Keratinocyte (primary cell): ENCODE results near the gene FRYL. TPM values are rescaled to one million over a fixed set of nuclear protein-coding genes. Genes with fewer than 3 reads are reported as not detected.

Source experiments
- DNase-seq: peaks from one replicate; pipeline ENCODE4 v3.0.0-alpha.2; 2011; ENCODE audit warnings: low read depth, missing footprints, low spot score
- FAIRE-seq: peaks from 2 replicates; lab custom pipeline; 2011; peaks lifted over from hg19 to GRCh38; lab: Jason Lieb, UNC
- H2AFZ ChIP-seq: 2 replicates; pipeline ENCODE4 v1.6.0; 2012; ENCODE audit warnings: low read length, control low read depth, inconsistent platforms; ENCODE audit not compliant: control insufficient read depth
- H3K27ac ChIP-seq: 2 replicates; pipeline ENCODE4 v1.5.1; 2011; ENCODE audit warnings: low read length; ENCODE audit not compliant: control insufficient read depth, insufficient read depth
- H3K27me3 ChIP-seq: 3 replicates; pipeline ENCODE4 v1.6.0; 2011; ENCODE audit warnings: low read length; ENCODE audit not compliant: control insufficient read depth, insufficient read depth; ENCODE audit errors: extremely low read depth
- H3K36me3 ChIP-seq, 2 experiments: 2 replicates in 1 of 2; 3 replicates in 1 of 2; pipeline ENCODE4 v1.5.1; 2011; ENCODE audit warnings: low read length in 2 of 2, mild to moderate bottlenecking in 1 of 2; ENCODE audit not compliant: control insufficient read depth in 2 of 2, insufficient read depth in 2 of 2; ENCODE audit errors: extremely low read depth in 1 of 2
- H3K4me1 ChIP-seq: 3 replicates; pipeline ENCODE4 v1.5.1; 2011; ENCODE audit warnings: low read length; ENCODE audit not compliant: control insufficient read depth, insufficient read depth; ENCODE audit errors: extremely low read depth
- H3K4me2 ChIP-seq: 3 replicates; pipeline ENCODE4 v1.6.0; 2011; ENCODE audit warnings: low read depth, low read length; ENCODE audit not compliant: control insufficient read depth, insufficient read depth; ENCODE audit errors: extremely low read depth
- H3K4me3 ChIP-seq, 3 experiments: fragments of 200-600 bp in 1 of 3; sonication (generic) in 1 of 3; 2 replicates in 2 of 3; 3 replicates in 1 of 3; pipeline ENCODE4 v1.5.1; 2011 to 2016; ENCODE audit warnings: low read length in 3 of 3, mild to moderate bottlenecking in 3 of 3, control low read depth in 2 of 3, inconsistent platforms in 1 of 3, low read depth in 1 of 3, mixed read lengths in 1 of 3, mixed run types in 1 of 3, moderate library complexity in 1 of 3; ENCODE audit not compliant: control insufficient read depth in 2 of 3, insufficient read depth in 2 of 3; ENCODE audit errors: extremely low read depth in 1 of 3
- H3K79me2 ChIP-seq: 2 replicates; pipeline ENCODE4 v1.6.0; 2012; ENCODE audit warnings: low read length; ENCODE audit not compliant: control insufficient read depth, insufficient read depth
- H3K9ac ChIP-seq: 3 replicates; pipeline ENCODE4 v1.6.0; 2011; ENCODE audit warnings: low read length; ENCODE audit not compliant: control insufficient read depth, insufficient read depth; ENCODE audit errors: extremely low read depth
- H3K9me1 ChIP-seq: 3 replicates; pipeline ENCODE4 v1.6.0; 2011; ENCODE audit warnings: low read length; ENCODE audit not compliant: control insufficient read depth, insufficient read depth; ENCODE audit errors: extremely low read depth
- H3K9me3 ChIP-seq: 2 replicates; pipeline ENCODE4 v1.5.1; 2012; ENCODE audit warnings: low read depth, low read length; ENCODE audit not compliant: control insufficient read depth
- H4K20me1 ChIP-seq: 3 replicates; pipeline ENCODE4 v1.6.0; 2011; ENCODE audit warnings: low read length; ENCODE audit not compliant: control insufficient read depth, insufficient read depth; ENCODE audit errors: extremely low read depth
- EZH2 ChIP-seq: IDR thresholded peaks from one replicate; pipeline ENCODE4 v1.6.1; 2012; ENCODE audit warnings: inconsistent platforms, mild to moderate bottlenecking, low read length, moderate library complexity
- dilution Hi-C: fragments of 300-500 bp; cut with MboI; formaldehyde crosslinking; loops from one replicate; pipeline ENCODE4 v1.7.0; 2020; ENCODE audit warnings: low sequenced_read_pairs; ENCODE audit not compliant: extremely low pct_ligation_motif_present
- polyA plus RNA-seq, 5 experiments: library from polyadenylated mRNA; depleted of rRNA in 3 of 5; stranded (reverse) in 3 of 5; stranded (forward) in 1 of 5; unstranded in 1 of 5; fragments of >200 nt; gene quantifications; 1 replicate in 1 of 5; 2 replicates in 3 of 5; 3 replicates in 1 of 5; pipeline versions ENCODE4 v1.2.1 to v1.2.3, GENCODE V29; 2011 to 2012; ENCODE audit warnings: missing spikeins in 2 of 5, low read depth in 1 of 5, low replicate concordance in 1 of 5
- TF ChIP-seq, protein P1 (sequence below), 3 experiments: IDR thresholded peaks in 1 of 3; conservative IDR thresholded peaks in 1 of 3; optimal IDR thresholded peaks in 1 of 3; 2 replicates in 2 of 3; 3 replicates in 1 of 3; pipeline versions ENCODE3 to v1.5.1; 2011; ENCODE audit warnings: low read length in 3 of 3, mild to moderate bottlenecking in 3 of 3, moderate library complexity in 2 of 3, control low read depth in 1 of 3, inconsistent platforms in 1 of 3; ENCODE audit not compliant: insufficient read depth in 2 of 3; ENCODE audit errors: extremely low read depth in 1 of 3

The FRYL gene
- polyA plus RNA-seq, 1 donor (not counting 4 experiments of a cell fraction or from before 2014, with no cell fraction given) = 40.4 TPM

DNA sequence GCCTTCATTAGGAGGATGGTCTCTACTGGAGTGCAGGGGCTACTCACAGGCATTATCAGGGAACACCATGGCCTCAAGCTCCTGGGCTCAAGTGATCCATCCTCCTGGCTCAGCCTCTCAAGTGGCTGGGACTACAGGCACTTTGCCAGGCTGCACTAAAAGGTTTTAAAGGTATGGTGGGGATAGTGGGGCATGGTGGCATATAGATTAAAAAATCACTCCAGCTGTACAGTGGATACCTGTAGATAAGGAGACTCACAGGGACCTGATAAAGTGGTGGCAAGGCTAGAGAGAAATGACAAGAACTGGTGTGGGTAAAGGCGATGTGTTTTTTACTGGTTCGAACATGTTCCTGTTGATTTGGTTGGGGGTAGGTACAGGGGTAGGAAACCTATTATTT lies 284.1 kb downstream of the FRYL start:
- no peak for DNase-seq
- FAIRE-seq = no peak
- Histone ChIP-seq H3K9me1 (no peaks in the 10 kb centered on the region), H3K4me1 (no peaks in the 10 kb centered on the region), H3K9ac (no peak overlapping the region), H3K9me3 (no peaks in the 10 kb centered on the region), H3K79me2 (no peaks in the 10 kb centered on the region), H4K20me1 (no peaks in the 10 kb centered on the region), H3K4me3 (no peak overlapping the region), H3K36me3 (peaks cover 3 to 9% of the 10 kb centered on the region in 2 experiments), H3K4me2 (no peak overlapping the region), H3K27ac (no peak overlapping the region), H2AFZ (no peak overlapping the region), H3K27me3 (peaks cover 10% of the 10 kb centered on the region)
- dilution Hi-C loops = no loop called here
- TF ChIP-seq, protein P1, sequence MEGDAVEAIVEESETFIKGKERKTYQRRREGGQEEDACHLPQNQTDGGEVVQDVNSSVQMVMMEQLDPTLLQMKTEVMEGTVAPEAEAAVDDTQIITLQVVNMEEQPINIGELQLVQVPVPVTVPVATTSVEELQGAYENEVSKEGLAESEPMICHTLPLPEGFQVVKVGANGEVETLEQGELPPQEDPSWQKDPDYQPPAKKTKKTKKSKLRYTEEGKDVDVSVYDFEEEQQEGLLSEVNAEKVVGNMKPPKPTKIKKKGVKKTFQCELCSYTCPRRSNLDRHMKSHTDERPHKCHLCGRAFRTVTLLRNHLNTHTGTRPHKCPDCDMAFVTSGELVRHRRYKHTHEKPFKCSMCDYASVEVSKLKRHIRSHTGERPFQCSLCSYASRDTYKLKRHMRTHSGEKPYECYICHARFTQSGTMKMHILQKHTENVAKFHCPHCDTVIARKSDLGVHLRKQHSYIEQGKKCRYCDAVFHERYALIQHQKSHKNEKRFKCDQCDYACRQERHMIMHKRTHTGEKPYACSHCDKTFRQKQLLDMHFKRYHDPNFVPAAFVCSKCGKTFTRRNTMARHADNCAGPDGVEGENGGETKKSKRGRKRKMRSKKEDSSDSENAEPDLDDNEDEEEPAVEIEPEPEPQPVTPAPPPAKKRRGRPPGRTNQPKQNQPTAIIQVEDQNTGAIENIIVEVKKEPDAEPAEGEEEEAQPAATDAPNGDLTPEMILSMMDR (optimal IDR thresholded peaks at IDR 0.05 in 1 of 3, IDR thresholded peaks at IDR 0.05 in 1 of 3, conservative IDR thresholded peaks at IDR 0.05 in 1 of 3; ENCODE audit: extremely low read depth in 1 of 3, insufficient read depth in 2 of 3, low read length in 3 of 3) = no peak
- no peak for TF ChIP-seq EZH2

- dilution Hi-C loops = no loop called here
- no peak overlapping the region for H2AFZ ChIP-seq
- no peaks in the 10 kb centered on the region for H3K9me3 ChIP-seq
- H3K9me1 ChIP-seq = no peaks in the 10 kb centered on the region
- no peak overlapping the region for H3K4me3 ChIP-seq
- H3K9ac ChIP-seq = no peak overlapping the region
- no peak overlapping the region for H3K27ac ChIP-seq
- H3K79me2 ChIP-seq = no peaks in the 10 kb centered on the region
- no peaks in the 10 kb centered on the region for H4K20me1 ChIP-seq
- DNase-seq (no peak), FAIRE-seq (no peak)
- H3K4me2 ChIP-seq = no peak overlapping the region
- peaks cover 28% of the 10 kb centered on the region for H3K27me3 ChIP-seq
- H3K4me1 ChIP-seq = no peaks in the 10 kb centered on the region
- no peaks in the 10 kb centered on the region for H3K36me3 ChIP-seq
- TF ChIP-seq, protein P1 (optimal IDR thresholded peaks at IDR 0.05 in 1 of 3, IDR thresholded peaks at IDR 0.05 in 1 of 3, conservative IDR thresholded peaks at IDR 0.05 in 1 of 3; ENCODE audit: extremely low read depth in 1 of 3, insufficient read depth in 2 of 3, low read length in 3 of 3) = no peak
- no peak for TF ChIP-seq EZH2
These were observed 286.5 kb downstream of the FRYL start for GRCh38 chr4:48493452-48494100.
